Retinal pigment epithelial cell (primary cell): ENCODE results near the gene C14orf93.
"Not testable (repeated sequence)": the region's sequence is repeated elsewhere in the genome, so short reads cannot be mapped to it uniquely, and the experiment has no call there.

Experiments
- DNase-seq: peaks from one replicate; pipeline ENCODE4 v3.0.0-alpha.2; 2010; ENCODE audit warnings: low read depth
- H3K4me3 ChIP-seq: 2 replicates; pipeline ENCODE4 v1.5.1; 2011; ENCODE audit warnings: mild to moderate bottlenecking, low read length, control low read depth, moderate library complexity
- TF ChIP-seq, protein P1 (sequence below): conservative IDR thresholded peaks from 2 replicates; pipeline ENCODE4 v1.5.1; 2011; ENCODE audit warnings: low read depth, low read length, control low read depth, inconsistent platforms

Gene C14orf93

DNA sequence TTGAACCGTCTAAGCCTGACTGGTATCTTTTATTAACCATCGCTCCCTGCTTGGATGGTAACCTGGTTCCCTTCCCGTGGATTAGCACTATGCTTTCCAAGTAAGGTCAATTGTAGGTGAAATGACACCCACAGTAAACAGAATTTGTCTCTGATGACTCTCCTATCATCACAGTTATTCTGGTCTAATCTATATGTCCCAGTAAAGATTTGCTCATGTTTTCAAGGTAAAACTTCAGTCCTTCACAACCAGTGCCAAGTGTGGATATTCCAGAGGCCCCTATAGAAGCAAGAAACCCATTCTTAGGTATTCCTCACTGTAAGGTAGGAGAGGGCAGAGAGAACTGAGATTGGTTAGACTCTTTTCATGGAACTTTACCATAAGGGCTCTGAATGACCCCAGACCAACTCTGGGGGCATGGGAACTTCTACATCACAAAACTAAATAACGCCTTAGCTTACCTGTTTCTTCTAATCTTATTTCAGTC is 43.1 kb downstream of the C14orf93 start:
- H3K4me3 ChIP-seq, result no peak overlapping the region
- TF ChIP-seq, protein P1, sequence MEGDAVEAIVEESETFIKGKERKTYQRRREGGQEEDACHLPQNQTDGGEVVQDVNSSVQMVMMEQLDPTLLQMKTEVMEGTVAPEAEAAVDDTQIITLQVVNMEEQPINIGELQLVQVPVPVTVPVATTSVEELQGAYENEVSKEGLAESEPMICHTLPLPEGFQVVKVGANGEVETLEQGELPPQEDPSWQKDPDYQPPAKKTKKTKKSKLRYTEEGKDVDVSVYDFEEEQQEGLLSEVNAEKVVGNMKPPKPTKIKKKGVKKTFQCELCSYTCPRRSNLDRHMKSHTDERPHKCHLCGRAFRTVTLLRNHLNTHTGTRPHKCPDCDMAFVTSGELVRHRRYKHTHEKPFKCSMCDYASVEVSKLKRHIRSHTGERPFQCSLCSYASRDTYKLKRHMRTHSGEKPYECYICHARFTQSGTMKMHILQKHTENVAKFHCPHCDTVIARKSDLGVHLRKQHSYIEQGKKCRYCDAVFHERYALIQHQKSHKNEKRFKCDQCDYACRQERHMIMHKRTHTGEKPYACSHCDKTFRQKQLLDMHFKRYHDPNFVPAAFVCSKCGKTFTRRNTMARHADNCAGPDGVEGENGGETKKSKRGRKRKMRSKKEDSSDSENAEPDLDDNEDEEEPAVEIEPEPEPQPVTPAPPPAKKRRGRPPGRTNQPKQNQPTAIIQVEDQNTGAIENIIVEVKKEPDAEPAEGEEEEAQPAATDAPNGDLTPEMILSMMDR, result no peak
- DNase-seq, result no peak

GRCh38 chr14:22965916-22966782 is 43.8 kb downstream of the C14orf93 start:
- not testable (repeated sequence) for DNase-seq, H3K4me3 ChIP-seq

GRCh38 chr14:22962061-22962676 is 47.8 kb downstream of the C14orf93 start:
- TF ChIP-seq, protein P1, result no peak
- no peak overlapping the region for H3K4me3 ChIP-seq
- no peak for DNase-seq

GRCh38 chr14:22955702-22956569 is 54.0 kb downstream of the C14orf93 start:
- no peak for DNase-seq
- TF ChIP-seq, protein P1, result no peak
- peak overlapping the region; percentile 68 for H3K4me3 ChIP-seq

DNA sequence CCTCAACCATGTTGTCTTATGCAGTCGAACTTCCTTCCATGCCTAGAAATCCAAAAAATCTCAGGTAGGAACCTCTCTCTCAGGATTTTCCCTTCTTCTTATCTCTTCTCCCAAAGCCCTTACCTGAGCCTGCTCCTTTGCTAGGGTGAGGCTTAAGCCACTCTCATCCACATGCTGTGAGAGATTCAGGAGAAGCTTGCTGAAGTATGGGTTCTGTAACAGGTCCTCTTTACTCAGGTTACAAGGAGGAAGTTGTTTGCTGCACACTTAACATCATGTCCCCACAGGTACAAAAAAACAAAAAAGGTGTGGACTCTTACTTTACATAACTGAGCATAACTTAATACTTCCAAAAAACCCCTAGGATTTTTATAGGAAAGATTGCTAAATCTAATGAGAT is 57.5 kb downstream of the C14orf93 start:
- DNase-seq, result no peak
- H3K4me3 ChIP-seq, result no peak overlapping the region
- TF ChIP-seq, protein P1, result no peak

- DNase-seq, H3K4me3 ChIP-seq: not testable (repeated sequence)
Measured at GRCh38 chr14:22951795-22952194, 58.1 kb downstream of the C14orf93 start.

DNA sequence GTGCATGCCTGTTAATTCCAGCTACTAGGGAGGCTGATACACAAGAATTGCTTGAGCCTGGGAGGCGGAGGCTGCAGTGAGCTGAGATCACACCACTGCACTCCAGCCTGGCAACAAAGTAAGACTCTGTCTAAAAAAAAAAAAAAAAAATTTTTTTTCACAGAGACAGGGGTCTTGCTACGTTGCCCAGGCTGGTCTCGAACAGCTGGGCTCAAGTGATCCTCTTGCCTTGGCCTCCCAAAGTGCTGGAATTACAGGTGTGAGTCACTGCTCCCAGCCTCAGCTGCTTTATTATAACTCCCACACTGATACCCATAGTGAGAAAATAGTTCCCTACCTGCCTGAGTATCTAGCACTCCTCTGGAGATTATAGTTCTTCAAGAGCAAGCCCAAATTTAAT is 64.3 kb downstream of the C14orf93 start:
- TF ChIP-seq, protein P1, result no peak
- no peak overlapping the region for H3K4me3 ChIP-seq
- DNase-seq, result no peak
